K562 (cell line): ENCODE data around the gene DTNB. TPM values are rescaled to one million over a fixed set of nuclear protein-coding genes. Genes with fewer than 3 reads are reported as not detected.

Experiments used
- ATAC-seq: fragments of 200-7000 bp; cut with Tn5 transposase; 3 replicates; pipeline ENCODE4 v1.9.1; 2020; ENCODE audit warnings: moderate library complexity
- BruUV-seq: library from RNA; stranded (reverse); fragments of 400-500 nt; replicated peaks from 2 replicates; lab custom pipeline; 2021; lab: Mats Ljungman, UMichigan
- CTCF ChIA-PET: fragments of 300-600 bp; formaldehyde crosslinking; extraction: SDS; loops from one replicate; lab custom pipeline; 2021; ENCODE audit warnings: low intra/inter-chr PET ratio; lab: Yijun Ruan, JAX
- POLR2A ChIA-PET: fragments of 300-600, 350-650 bp; sonication (Branson Sonifier 250); formaldehyde crosslinking; extraction: SDS; loops from one replicate; lab custom pipeline; 2021; ENCODE audit warnings: antibody characterized with exemption, inconsistent platforms; lab: Yijun Ruan, JAX
- DNase-seq, 4 experiments: peaks; one replicate each; pipeline versions ENCODE4 v3.0.0 to v3.0.0-alpha.2; 2011 to 2018; ENCODE audit warnings: low spot score in 3 of 4, mixed read lengths in 3 of 4; ENCODE audit errors: extremely low read depth in 1 of 4
- FAIRE-seq: peaks from 2 replicates; lab custom pipeline; 2011; peaks lifted over from hg19 to GRCh38; lab: Jason Lieb, UNC
- H2AFZ ChIP-seq: 2 replicates; pipeline ENCODE4 v1.6.0; 2011; ENCODE audit warnings: low read depth, low read length, control low read depth, inconsistent platforms
- H3K27ac ChIP-seq: fragments of 200-600 bp; 3 replicates; pipeline ENCODE4 v1.8.0; 2011; ENCODE audit warnings: low read depth, mild to moderate bottlenecking, control low read depth, inconsistent platforms, low read length, moderate library complexity, mixed read lengths; ENCODE audit errors: extremely low read depth
- H3K27me3 ChIP-seq, 2 experiments: fragments of 300-600 bp in 1 of 2; 2 replicates in 1 of 2; 3 replicates in 1 of 2; pipeline versions ENCODE4 v1.6.0 to v1.8.0; 2011; ENCODE audit warnings: inconsistent platforms in 2 of 2, low read length in 2 of 2, mild to moderate bottlenecking in 1 of 2, mixed read lengths in 1 of 2, moderate library complexity in 1 of 2; ENCODE audit not compliant: control insufficient read depth in 2 of 2, insufficient read depth in 2 of 2
- H3K36me3 ChIP-seq: fragments of 300-600 bp; 3 replicates; pipeline ENCODE4 v1.8.0; 2011; ENCODE audit warnings: mild to moderate bottlenecking, low read length, inconsistent platforms; ENCODE audit not compliant: control insufficient read depth, insufficient read depth
- H3K4me1 ChIP-seq, 2 experiments: fragments of 200-600 bp in 1 of 2; replicated peaks in 1 of 2; 2 replicates in 1 of 2; 3 replicates in 1 of 2; pipeline versions ENCODE4 v1.5.1 to v1.8.0; 2011; ENCODE audit warnings: inconsistent platforms in 2 of 2, low read length in 2 of 2, mild to moderate bottlenecking in 1 of 2, mixed read lengths in 1 of 2, moderate library complexity in 1 of 2; ENCODE audit not compliant: control insufficient read depth in 2 of 2, insufficient read depth in 2 of 2
- H3K4me2 ChIP-seq: 2 replicates; pipeline ENCODE4 v1.6.1; 2011; ENCODE audit warnings: low read length, control low read depth, inconsistent platforms, mixed read lengths; ENCODE audit not compliant: insufficient read depth
- H3K4me3 ChIP-seq: fragments of 200-600 bp; sonication (generic), shearing (Covaris generic); 2 replicates; pipeline ENCODE4 v1.5.1; 2016; ENCODE audit warnings: control low read depth, inconsistent platforms
- H3K79me2 ChIP-seq: fragments of 200-600 bp; 3 replicates; pipeline ENCODE4 v1.8.0; 2011; ENCODE audit warnings: low read length, inconsistent platforms; ENCODE audit not compliant: control insufficient read depth, insufficient read depth
- H3K9ac ChIP-seq, 2 experiments: 2 replicates each; pipeline versions ENCODE4 v1.6.0 to v1.6.1; 2011; ENCODE audit warnings: low read depth in 2 of 2, low read length in 2 of 2, control low read depth in 1 of 2, inconsistent platforms in 1 of 2, mild to moderate bottlenecking in 1 of 2, mixed read lengths in 1 of 2; ENCODE audit not compliant: insufficient read depth in 1 of 2
- H3K9me1 ChIP-seq: one replicate; pipeline ENCODE4 v1.6.0; 2011; ENCODE audit warnings: inconsistent platforms, mild to moderate bottlenecking, low read length, moderate library complexity; ENCODE audit not compliant: control insufficient read depth, insufficient read depth
- H3K9me3 ChIP-seq: replicated peaks from 2 replicates; pipeline ENCODE4 v1.5.1; 2011; ENCODE audit warnings: low read depth, low read length, inconsistent platforms; ENCODE audit not compliant: control insufficient read depth, insufficient read depth
- H4K20me1 ChIP-seq: replicated peaks from 2 replicates; pipeline ENCODE4 v1.6.1; 2011; ENCODE audit warnings: low read length, inconsistent platforms, mixed read lengths; ENCODE audit not compliant: control insufficient read depth, insufficient read depth
- DDX20 ChIP-seq: fragments of 450-650 bp; IDR thresholded peaks from 2 replicates; pipeline ENCODE4 v1.6.1; 2016; ENCODE audit warnings: missing genetic modification characterization, low read depth, mild to moderate bottlenecking, missing compliant biosample characterization, moderate library complexity
- ELK1 ChIP-seq: sonication (generic); formaldehyde crosslinking; IDR thresholded peaks from 2 replicates; pipeline ENCODE4 v1.8.1; 2022; ENCODE audit warnings: missing genetic modification reagents
- ESRRB ChIP-seq: fragments of 250-450 bp; sonication (Bioruptor Pico); IDR thresholded peaks from 2 replicates; pipeline ENCODE4 v1.5.0; 2020; ENCODE audit warnings: mild to moderate bottlenecking, moderate library complexity, borderline replicate concordance
- HMGXB4 ChIP-seq: sonication (generic); formaldehyde crosslinking; IDR thresholded peaks from 2 replicates; pipeline ENCODE4 v1.8.1; 2023; ENCODE audit warnings: mild to moderate bottlenecking, missing genetic modification reagents
- NR3C1 ChIP-seq: sonication (generic); formaldehyde crosslinking; IDR thresholded peaks from 2 replicates; pipeline ENCODE4 v1.8.1; 2022; ENCODE audit warnings: missing genetic modification reagents
- SMARCA4 ChIP-seq: fragments of 450-650 bp; IDR thresholded peaks from 2 replicates; pipeline ENCODE4 v1.6.1; 2016
- ZNF395 ChIP-seq: fragments of 200-800 bp; sonication (Bioruptor generic); IDR thresholded peaks from 2 replicates; pipeline ENCODE4 v1.6.1; 2017; ENCODE audit warnings: missing genetic modification characterization, missing compliant biosample characterization
- ZNF778 ChIP-seq: fragments of 450-650 bp; formaldehyde crosslinking; IDR thresholded peaks from 2 replicates; pipeline ENCODE4 v1.4.0; 2020; ENCODE audit warnings: mild to moderate bottlenecking, moderate library complexity
- WGBS: fragments of 100-300 bp; shearing (Covaris generic); methylation state at CpG from one replicate; pipeline ENCODE4 v1.1.6; 2016; ENCODE audit warnings: low coverage, mixed read lengths; ENCODE audit not compliant: insufficient coverage; ENCODE audit errors: missing lambda C conversion rate; 5-methylcytosine and 5-hydroxymethylcytosine counted together
- in situ Hi-C: fragments of 300-500 bp; cut with MboI; formaldehyde crosslinking; loops from 4 replicates; pipeline ENCODE4 v1.15.0; 2018; ENCODE audit warnings: inconsistent platforms, mixed read lengths
- intact Hi-C: fragments of 100-400 bp; cut with micrococcal nuclease; formaldehyde crosslinking; loops from 2 replicates; pipeline ENCODE4 v1.14.2; 2022
- polyA plus RNA-seq, 8 experiments: library from polyadenylated mRNA; depleted of rRNA in 4 of 8; stranded (reverse) in 5 of 8; unstranded in 3 of 8; fragments of >200 nt; fragmentation: Nextera tagmentation in 2 of 8; fragmentation: Illumina TruSeq in 1 of 8; extraction: Ambion mirVana in 2 of 8; extraction: Trizol in 1 of 8; gene quantifications; 2 replicates each; pipeline versions ENCODE4 v1.2.1 to v1.2.3, GENCODE V29; 2011 to 2014; ENCODE audit warnings: inconsistent platforms in 1 of 8, missing spikeins in 1 of 8
- total RNA-seq, 7 experiments: library from RNA; depleted of rRNA in 6 of 7; stranded (reverse); fragments of >200 nt in 6 of 7; fragmentation: Illumina TruSeq in 2 of 7; extraction: Trizol in 2 of 7; gene quantifications; 2 replicates each; pipeline versions ENCODE4 v1.2.1 to v1.2.3, GENCODE V29; 2011 to 2021; ENCODE audit warnings: low replicate concordance in 1 of 7

DTNB gene
- total and polyA plus RNA-seq, 9 of the 15 experiments (the other 6 are each of a cell fraction or from before 2014, with no cell fraction given), result 0.18 to 2.0 (median 0.77) TPM; not detected in 2

GRCh38 chr2:25671622-25672021, 1.8 kb downstream of the DTNB start:
- Histone ChIP-seq H3K4me1 (peaks cover 0 to 13% of the 10 kb centered on the region in 2 experiments; a peak in 2 of 5 replicates), H3K4me3 (no peak overlapping the region), H3K4me2 (no peak overlapping the region)
- CTCF ChIA-PET, result no interaction called here
- no peak for FAIRE-seq
- BruUV-seq, result no TSS peak
- no peak for TF ChIP-seq DDX20 (tag)
- no peak for TF ChIP-seq ZNF778 (CRISPR knock-in tag)
- TF ChIP-seq ESRRB (CRISPR knock-in tag), result no peak
- no peak for TF ChIP-seq ZNF395 (CRISPR knock-in tag)
- no peak for TF ChIP-seq SMARCA4
- no peak for TF ChIP-seq ELK1 (CRISPR knock-in tag)
- TF ChIP-seq HMGXB4, result no peak
- no peak for TF ChIP-seq NR3C1
- TF ChIP-seq, all 486 proteins: peak for 0
- Histone ChIP-seq H4K20me1 (no peaks in the 10 kb centered on the region), H3K79me2 (no peaks in the 10 kb centered on the region), H3K36me3 (no peaks in the 10 kb centered on the region), H3K9me3 (no peaks in the 10 kb centered on the region), H2AFZ (no peak overlapping the region), H3K27me3 (peaks cover 10 to 32% of the 10 kb centered on the region in 2 experiments), H3K9me1 (no peaks in the 10 kb centered on the region), H3K9ac (no peak overlapping the region), H3K27ac (no peak overlapping the region)
- no peak for DNase-seq
- POLR2A ChIA-PET, result no interaction called here
- WGBS, result 10% methylated on average over 2 of the region's 2 CpGs
- in situ Hi-C loops (no loop called here), intact Hi-C loops (no loop called here)
- ATAC-seq, result no peak
